Measurements from ENCODE around the gene KNL1.

Gene KNL1

GRCh38 chr15:40694688-40695468, 100.8 kb downstream of the KNL1 start, which contains the start of gene RAD51:
Gene RAD51 (plus strand): TSS chr15:40695174. CDS start chr15:40698759, 3,585 bp downstream.
- Histone ChIP-seq H3F3A (ENCODE audit: insufficient read depth, low read length) (peaks cover 28% of the 10 kb centered on the region), H3K9ac (ENCODE audit: low read length) (peak within 1 kb of the TSS; percentile 98), H3K9me3 (replicated peaks; ENCODE audit: insufficient read depth, low read length) (no peaks in the 10 kb centered on the region), H3K4me2 (ENCODE audit: low read depth, low read length) (peak within 1 kb of the TSS; percentile 94), H3K79me2 (ENCODE audit: low read length) (peaks cover 35% of the 10 kb centered on the region), H3K9me2 (replicated peaks; ENCODE audit: insufficient read depth, low read length) (no peaks in the 10 kb centered on the region), H3K36me3 (replicated peaks; ENCODE audit: insufficient read depth, low read length) (no peaks in the 10 kb centered on the region), H3K4me3 (ENCODE audit: low read length) (peak within 1 kb of the TSS; percentile 100), H2AFZ (ENCODE audit: low read length) (peak within 1 kb of the TSS; percentile 98), H3K4me1 (ENCODE audit: low read length) (peaks cover 7% of the 10 kb centered on the region; the same call in 1 of the 2 replicates), H3K27me3 (replicated peaks; ENCODE audit: insufficient read depth, low read length) (no peaks in the 10 kb centered on the region), H4K20me1 (ENCODE audit: insufficient read depth, low read length) (no peaks in the 10 kb centered on the region), H3K27ac (ENCODE audit: low read length) (peak within 1 kb of the TSS; percentile 98)
- TF ChIP-seq, protein P1, sequence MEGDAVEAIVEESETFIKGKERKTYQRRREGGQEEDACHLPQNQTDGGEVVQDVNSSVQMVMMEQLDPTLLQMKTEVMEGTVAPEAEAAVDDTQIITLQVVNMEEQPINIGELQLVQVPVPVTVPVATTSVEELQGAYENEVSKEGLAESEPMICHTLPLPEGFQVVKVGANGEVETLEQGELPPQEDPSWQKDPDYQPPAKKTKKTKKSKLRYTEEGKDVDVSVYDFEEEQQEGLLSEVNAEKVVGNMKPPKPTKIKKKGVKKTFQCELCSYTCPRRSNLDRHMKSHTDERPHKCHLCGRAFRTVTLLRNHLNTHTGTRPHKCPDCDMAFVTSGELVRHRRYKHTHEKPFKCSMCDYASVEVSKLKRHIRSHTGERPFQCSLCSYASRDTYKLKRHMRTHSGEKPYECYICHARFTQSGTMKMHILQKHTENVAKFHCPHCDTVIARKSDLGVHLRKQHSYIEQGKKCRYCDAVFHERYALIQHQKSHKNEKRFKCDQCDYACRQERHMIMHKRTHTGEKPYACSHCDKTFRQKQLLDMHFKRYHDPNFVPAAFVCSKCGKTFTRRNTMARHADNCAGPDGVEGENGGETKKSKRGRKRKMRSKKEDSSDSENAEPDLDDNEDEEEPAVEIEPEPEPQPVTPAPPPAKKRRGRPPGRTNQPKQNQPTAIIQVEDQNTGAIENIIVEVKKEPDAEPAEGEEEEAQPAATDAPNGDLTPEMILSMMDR (IDR thresholded peaks at IDR 0.05; ENCODE audit: low read length) = no peak
- TF ChIP-seq EZH2phosphoT487 (IDR thresholded peaks at IDR 0.05; ENCODE audit: low read length) = no peak
- no peak for TF ChIP-seq EZH2 (optimal IDR thresholded peaks at IDR 0.05; ENCODE audit: low read depth, low read length)
- peak; percentile 94 for DNase-seq

- H2AFZ ChIP-seq (ENCODE audit: low read length) = peak overlapping the region; percentile 98
- no peaks in the 10 kb centered on the region for H4K20me1 ChIP-seq (ENCODE audit: insufficient read depth, low read length)
- H3K79me2 ChIP-seq (ENCODE audit: low read length) = peaks cover 37% of the 10 kb centered on the region
- TF ChIP-seq, protein P1 (IDR thresholded peaks at IDR 0.05; ENCODE audit: low read length) = no peak
- TF ChIP-seq EZH2phosphoT487 (IDR thresholded peaks at IDR 0.05; ENCODE audit: low read length) (no peak), EZH2 (optimal IDR thresholded peaks at IDR 0.05; ENCODE audit: low read depth, low read length) (no peak)
- peak overlapping the region; percentile 98 for H3K9ac ChIP-seq (ENCODE audit: low read length)
- H3K27ac ChIP-seq (ENCODE audit: low read length) = peak overlapping the region; percentile 98
- H3K4me1 ChIP-seq (ENCODE audit: low read length) = peaks cover 7% of the 10 kb centered on the region; the same call in 1 of the 2 replicates
- peak overlapping the region; percentile 100 for H3K4me3 ChIP-seq (ENCODE audit: low read length)
- peaks cover 28% of the 10 kb centered on the region for H3F3A ChIP-seq (ENCODE audit: insufficient read depth, low read length)
- no peaks in the 10 kb centered on the region for H3K27me3 ChIP-seq (replicated peaks; ENCODE audit: insufficient read depth, low read length)
- H3K9me2 ChIP-seq (replicated peaks; ENCODE audit: insufficient read depth, low read length) = no peaks in the 10 kb centered on the region
- H3K36me3 ChIP-seq (replicated peaks; ENCODE audit: insufficient read depth, low read length) = no peaks in the 10 kb centered on the region
- peak; percentile 18 for DNase-seq
- H3K9me3 ChIP-seq (replicated peaks; ENCODE audit: insufficient read depth, low read length) = no peaks in the 10 kb centered on the region
- peak overlapping the region; percentile 94 for H3K4me2 ChIP-seq (ENCODE audit: low read depth, low read length)
These were observed 101.4 kb downstream of the KNL1 start for GRCh38 chr15:40695469-40695890.

DNA sequence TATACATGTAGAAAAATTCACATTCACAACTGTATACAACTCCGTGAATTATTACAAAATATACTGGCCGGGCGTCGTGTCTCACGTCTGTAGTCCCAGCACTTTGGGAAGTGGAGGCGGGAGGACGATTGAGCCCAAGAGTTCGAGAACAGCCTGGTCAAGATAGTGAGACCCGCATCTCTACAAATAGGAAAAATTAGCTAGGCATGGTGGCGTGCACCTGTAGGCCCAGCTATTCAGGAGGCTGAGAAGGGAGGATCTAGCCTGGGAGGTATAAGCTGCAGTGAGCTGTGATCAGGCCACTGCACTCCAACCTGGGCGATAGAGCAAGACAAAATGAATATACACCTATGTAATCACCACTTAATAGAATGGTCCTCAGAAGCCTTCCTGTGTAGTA, 102.2 kb downstream of the KNL1 start:
- peak overlapping the region; percentile 98; the same call in 1 of the 2 replicates for H3K9ac ChIP-seq (ENCODE audit: low read length)
- TF ChIP-seq EZH2 (optimal IDR thresholded peaks at IDR 0.05; ENCODE audit: low read depth, low read length) (no peak), EZH2phosphoT487 (IDR thresholded peaks at IDR 0.05; ENCODE audit: low read length) (no peak)
- TF ChIP-seq, protein P1 (IDR thresholded peaks at IDR 0.05; ENCODE audit: low read length) = no peak
- H3K9me2 ChIP-seq (replicated peaks; ENCODE audit: insufficient read depth, low read length) = no peaks in the 10 kb centered on the region
- peaks cover 37% of the 10 kb centered on the region for H3K79me2 ChIP-seq (ENCODE audit: low read length)
- H3K4me3 ChIP-seq (ENCODE audit: low read length) = peak overlapping the region; percentile 100
- H3K27ac ChIP-seq (ENCODE audit: low read length) = no peak overlapping the region
- H2AFZ ChIP-seq (ENCODE audit: low read length) = no peak overlapping the region; the same call in 1 of the 2 replicates
- no peak for DNase-seq
- no peaks in the 10 kb centered on the region for H4K20me1 ChIP-seq (ENCODE audit: insufficient read depth, low read length)
- H3K27me3 ChIP-seq (replicated peaks; ENCODE audit: insufficient read depth, low read length) = no peaks in the 10 kb centered on the region
- peak overlapping the region; percentile 94 for H3K4me2 ChIP-seq (ENCODE audit: low read depth, low read length)
- peaks cover 7% of the 10 kb centered on the region; the same call in 1 of the 2 replicates for H3K4me1 ChIP-seq (ENCODE audit: low read length)
- peaks cover 28% of the 10 kb centered on the region for H3F3A ChIP-seq (ENCODE audit: insufficient read depth, low read length)
- H3K9me3 ChIP-seq (replicated peaks; ENCODE audit: insufficient read depth, low read length) = no peaks in the 10 kb centered on the region
- H3K36me3 ChIP-seq (replicated peaks; ENCODE audit: insufficient read depth, low read length) = no peaks in the 10 kb centered on the region

All from MM.1S (cell line).